Right lobe of liver (tissue), 6 donors: ENCODE data around the gene SLC39A11. TPM values are rescaled to one million over a fixed set of nuclear protein-coding genes. Genes with fewer than 3 reads are reported as not detected.

Experiments
- ATAC-seq, 4 donors: fragments of 200-7000 bp; cut with Tn5 transposase; one replicate each; pipeline ENCODE4 v1.9.1; 2020; ENCODE audit warnings: mild to moderate bottlenecking in 4 of 4, moderate library complexity in 4 of 4
- DNase-seq, 3 donors: peaks; one replicate each; pipeline ENCODE4 v3.0.0-alpha.2; 2020
- H3K27ac ChIP-seq, 3 donors: fragments of 200-600 bp; one replicate each; pipeline ENCODE4 v1.8.0; 2022
- H3K27me3 ChIP-seq, 2 donors: fragments of 200-600 bp; one replicate each; pipeline ENCODE4 v1.8.0; 2022
- H3K36me3 ChIP-seq, 4 donors: fragments of 200-600 bp; sonication (generic) in 1 of 4; one replicate each; pipeline versions ENCODE4 v1.5.1 to v1.8.0; 2017 to 2022; ENCODE audit warnings: control low read depth in 1 of 4
- H3K4me1 ChIP-seq, 4 donors: fragments of 200-600 bp; sonication (generic) in 1 of 4; one replicate each; pipeline versions ENCODE4 v1.5.1 to v1.8.0; 2017 to 2022; ENCODE audit warnings: control low read depth in 1 of 4
- H3K4me3 ChIP-seq, 3 donors: fragments of 200-600 bp; one replicate each; pipeline ENCODE4 v1.8.0; 2022
- H3K9me3 ChIP-seq, 4 donors: fragments of 200-600 bp; sonication (generic) in 1 of 4; one replicate each; pipeline versions ENCODE4 v1.5.1 to v1.8.0; 2017 to 2022; ENCODE audit warnings: control low read depth in 1 of 4
- POLR2A ChIP-seq: fragments of 450-650 bp; IDR thresholded peaks from one replicate; pipeline ENCODE4 v1.6.1; 2017; ENCODE audit warnings: antibody characterized with exemption, mild to moderate bottlenecking
- WGBS: methylation state at CpG from one replicate; pipeline ENCODE4 v1.1.6; 2018; ENCODE audit warnings: low coverage, low lambda C conversion rate; ENCODE audit not compliant: insufficient coverage; ENCODE audit errors: missing lambda C conversion rate; 5-methylcytosine and 5-hydroxymethylcytosine counted together
- intact Hi-C, 2 donors: fragments of 100-400 bp; cut with DNase I; formaldehyde crosslinking; loops; one replicate each; pipeline versions ENCODE4 v1.11.2 to v1.14.1; 2022
- total RNA-seq, 6 experiments: library from RNA; depleted of rRNA in 2 of 6; stranded (reverse); fragments of >200 nt in 2 of 6; fragmentation: NEBNext Ultra II Directional in 3 of 6; extraction: Animal tissue kit (Norgen Biotek cat#: 25700) in 3 of 6; gene quantifications; one replicate each; pipeline versions ENCODE4 v1.1.0 to v1.2.4, GENCODE V29; 2016 to 2023
- TF ChIP-seq, protein P1 (sequence below), 4 donors: fragments of 200-600 bp in 3 of 4; fragments of 450-650 bp in 1 of 4; IDR thresholded peaks; one replicate each; pipeline versions ENCODE4 v1.5.1 to v1.8.0; 2016 to 2022; ENCODE audit warnings: antibody characterized with exemption in 4 of 4, mild to moderate bottlenecking in 2 of 4
- donor health status: DM: no; HTN: yes; CAD: no.
- donor health status: DM: no; HTN: no; CAD: no.
- donor health status: DM: no; HTN: no; CAD: no.
- donor health status: DM: no; HTN: yes; CAD: no.
- donor health status: DM: no; HTN: yes; CAD: no.

SLC39A11 gene
- total RNA-seq, 6 experiments from 2014 or later = 25.4 to 49.6 (median 39.3) TPM

DNA sequence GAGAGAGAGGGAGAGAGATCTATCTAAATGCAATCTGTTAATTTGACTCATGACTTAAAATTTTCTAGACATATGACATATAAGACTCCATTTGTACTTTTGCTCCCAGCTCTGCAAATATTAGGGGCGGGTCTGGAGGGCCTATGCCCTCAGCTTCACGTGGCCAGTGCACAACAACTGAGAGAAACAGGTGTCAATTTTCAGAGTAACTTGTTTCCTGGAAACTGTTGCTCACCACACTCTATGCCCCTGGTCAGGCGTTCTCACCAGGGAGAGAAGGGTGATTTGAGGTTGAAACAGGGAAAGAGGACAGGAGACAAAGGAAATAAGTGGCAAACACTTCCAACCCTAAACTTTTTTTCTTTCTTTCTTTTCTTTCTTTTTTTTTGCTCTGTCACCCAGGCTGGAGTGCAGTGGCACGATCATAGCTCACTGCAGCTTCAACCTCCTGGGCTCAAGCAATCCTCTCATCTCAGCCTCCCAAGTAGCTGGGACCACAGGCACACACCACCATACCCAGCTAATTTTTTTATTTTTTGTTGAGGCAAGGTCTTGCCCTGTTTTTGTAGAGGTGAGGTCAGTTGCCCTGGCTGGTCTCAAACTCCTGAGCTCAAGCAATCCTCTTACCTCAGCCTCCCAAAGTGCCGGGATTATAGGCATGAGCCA, 270.0 kb downstream of the SLC39A11 start:
- DNase-seq (no peak), ATAC-seq (peak in 2 of 4 donors; percentile 34 to 67)
- Histone ChIP-seq H3K9me3 (no peaks in the 10 kb centered on the region), H3K36me3 (no peaks in the 10 kb centered on the region), H3K27ac (no peak overlapping the region), H3K4me3 (no peak overlapping the region), H3K27me3 (no peaks in the 10 kb centered on the region), H3K4me1 (no peaks in the 10 kb centered on the region)
- TF ChIP-seq POLR2A = no peak
- TF ChIP-seq, protein P1, sequence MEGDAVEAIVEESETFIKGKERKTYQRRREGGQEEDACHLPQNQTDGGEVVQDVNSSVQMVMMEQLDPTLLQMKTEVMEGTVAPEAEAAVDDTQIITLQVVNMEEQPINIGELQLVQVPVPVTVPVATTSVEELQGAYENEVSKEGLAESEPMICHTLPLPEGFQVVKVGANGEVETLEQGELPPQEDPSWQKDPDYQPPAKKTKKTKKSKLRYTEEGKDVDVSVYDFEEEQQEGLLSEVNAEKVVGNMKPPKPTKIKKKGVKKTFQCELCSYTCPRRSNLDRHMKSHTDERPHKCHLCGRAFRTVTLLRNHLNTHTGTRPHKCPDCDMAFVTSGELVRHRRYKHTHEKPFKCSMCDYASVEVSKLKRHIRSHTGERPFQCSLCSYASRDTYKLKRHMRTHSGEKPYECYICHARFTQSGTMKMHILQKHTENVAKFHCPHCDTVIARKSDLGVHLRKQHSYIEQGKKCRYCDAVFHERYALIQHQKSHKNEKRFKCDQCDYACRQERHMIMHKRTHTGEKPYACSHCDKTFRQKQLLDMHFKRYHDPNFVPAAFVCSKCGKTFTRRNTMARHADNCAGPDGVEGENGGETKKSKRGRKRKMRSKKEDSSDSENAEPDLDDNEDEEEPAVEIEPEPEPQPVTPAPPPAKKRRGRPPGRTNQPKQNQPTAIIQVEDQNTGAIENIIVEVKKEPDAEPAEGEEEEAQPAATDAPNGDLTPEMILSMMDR (IDR thresholded peaks at IDR 0.05) = no peak
- WGBS = 68% methylated on average over 5 of the region's 5 CpGs
- intact Hi-C loops = no loop called here

DNA sequence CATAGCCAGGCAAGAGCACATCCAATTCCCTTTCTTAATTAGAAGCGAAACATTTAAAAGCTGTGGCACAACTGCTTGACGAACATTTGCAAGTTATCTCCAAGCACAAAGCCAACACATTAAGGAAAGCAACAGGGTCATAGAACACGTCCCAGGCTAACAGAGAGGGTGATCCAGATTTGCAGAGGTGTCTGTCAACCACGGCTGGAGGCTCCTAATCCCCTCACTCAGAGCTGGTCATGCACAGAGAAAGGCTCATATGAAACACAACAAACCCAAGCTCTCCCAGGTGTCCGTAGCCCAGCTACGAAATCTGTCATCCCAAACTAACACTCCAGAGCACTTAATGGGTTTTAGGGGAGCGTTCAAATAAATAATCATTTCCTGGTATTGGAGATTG, 276.1 kb downstream of the SLC39A11 start:
- TF ChIP-seq POLR2A = no peak
- TF ChIP-seq, protein P1 (IDR thresholded peaks at IDR 0.05) = no peak
- no peaks in the 10 kb centered on the region for H3K36me3 ChIP-seq
- no peak overlapping the region for H3K4me3 ChIP-seq
- DNase-seq (no peak), ATAC-seq (no peak)
- 92% methylated on average over 6 of the region's 7 CpGs for WGBS
- no peaks in the 10 kb centered on the region for H3K27me3 ChIP-seq
- no peaks in the 10 kb centered on the region for H3K9me3 ChIP-seq
- intact Hi-C loops = no loop called here
- no peaks in the 10 kb centered on the region for H3K4me1 ChIP-seq
- no peak overlapping the region for H3K27ac ChIP-seq

DNA sequence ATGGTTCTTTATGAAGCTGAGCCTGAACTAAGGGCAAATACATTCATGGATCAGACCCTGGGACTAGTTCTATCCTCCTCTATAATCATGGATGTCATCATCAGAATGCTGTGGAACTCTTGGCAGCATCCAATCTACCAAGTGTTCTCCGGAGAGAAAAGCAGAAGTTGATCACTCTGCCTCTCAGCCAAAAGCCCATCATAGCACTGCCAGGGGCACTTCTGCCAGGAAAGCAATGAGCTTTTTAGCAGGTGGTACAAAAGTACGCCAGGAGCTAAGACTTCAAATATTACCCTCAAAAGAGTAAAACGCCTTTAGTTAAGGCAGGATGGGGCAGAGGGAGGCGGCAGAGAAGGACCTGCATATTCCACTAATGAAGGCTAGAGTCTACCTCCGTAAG, 279.0 kb downstream of the SLC39A11 start:
- intact Hi-C loops = no loop called here
- DNase-seq (no peak), ATAC-seq (no peak)
- Histone ChIP-seq H3K27me3 (no peaks in the 10 kb centered on the region), H3K36me3 (no peaks in the 10 kb centered on the region), H3K4me1 (no peaks in the 10 kb centered on the region), H3K9me3 (no peaks in the 10 kb centered on the region), H3K4me3 (no peak overlapping the region), H3K27ac (no peak overlapping the region)
- WGBS = 89% methylated on average over 5 of the region's 5 CpGs
- TF ChIP-seq, protein P1 (IDR thresholded peaks at IDR 0.05) = no peak
- TF ChIP-seq POLR2A = no peak

- no peaks in the 10 kb centered on the region for H3K9me3 ChIP-seq
- intact Hi-C loops = no loop called here
- 97% methylated on average over 7 of the region's 7 CpGs for WGBS
- no peak overlapping the region for H3K4me3 ChIP-seq
- H3K4me1 ChIP-seq = no peaks in the 10 kb centered on the region
- no peak for TF ChIP-seq POLR2A
- TF ChIP-seq, protein P1 (IDR thresholded peaks at IDR 0.05) = no peak
- no peak overlapping the region for H3K27ac ChIP-seq
- no peak for ATAC-seq
- no peaks in the 10 kb centered on the region for H3K36me3 ChIP-seq
- no peak for DNase-seq
- no peaks in the 10 kb centered on the region for H3K27me3 ChIP-seq
Observed at GRCh38 chr17:72812823-72813222, 279.7 kb downstream of the SLC39A11 start.
